ENCODE results near the gene SMS.

SMS gene

DNA sequence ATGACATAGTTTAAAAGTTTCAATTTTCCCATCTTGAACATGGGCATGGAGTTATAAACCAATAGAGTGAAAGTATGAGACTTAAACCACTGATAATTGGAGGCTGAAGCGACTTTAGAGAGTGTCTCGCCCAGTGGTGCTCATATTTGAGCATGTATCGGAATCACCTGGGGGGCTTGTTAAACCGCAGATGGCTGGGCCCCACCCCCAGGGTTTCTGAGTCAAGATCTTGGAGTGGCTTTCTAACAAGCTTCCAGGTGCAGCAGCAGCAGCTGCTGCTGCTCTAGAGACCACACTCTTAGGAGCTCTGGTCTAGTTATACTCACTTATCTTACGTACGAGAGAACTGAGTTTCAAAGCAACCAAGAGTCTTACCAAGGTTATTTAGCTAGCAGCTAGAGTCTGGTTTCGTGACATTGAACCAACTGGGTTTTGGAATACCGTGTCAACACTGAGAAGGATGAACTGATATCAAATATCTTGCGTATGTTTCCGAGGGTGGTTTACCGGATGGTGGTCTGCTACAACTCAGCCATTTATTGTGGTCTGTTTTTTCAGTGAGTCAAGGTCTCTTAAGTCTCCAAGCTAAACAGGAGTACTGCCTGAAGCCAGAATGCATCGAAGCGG is 97.5 kb downstream of the SMS start:
- no peak for DNase-seq (ENCODE audit: low read depth in 3 of 3)

GRCh38 chrX:22039541-22039940 is 99.0 kb downstream of the SMS start:
- DNase-seq (ENCODE audit: low read depth in 3 of 3), result no peak

DNA sequence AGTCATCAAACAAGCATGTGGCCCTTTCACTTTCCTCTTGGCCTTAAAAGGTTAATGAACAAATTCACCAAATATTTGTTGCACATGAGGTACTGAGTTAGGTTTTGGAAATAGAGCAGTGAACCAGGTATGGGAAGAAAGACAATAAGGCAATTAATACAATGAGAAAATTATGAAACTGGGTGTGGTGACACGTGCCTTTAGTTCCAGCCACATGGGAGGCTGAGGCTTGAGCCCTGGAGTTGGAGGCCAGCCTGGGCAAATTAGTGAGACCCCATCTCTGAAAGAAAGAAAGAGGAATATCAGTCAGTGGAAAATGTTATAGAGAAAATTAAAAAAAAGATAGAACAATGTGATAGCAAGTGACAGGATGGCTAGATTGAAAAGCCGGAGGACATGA is 99.7 kb downstream of the SMS start:
- DNase-seq (ENCODE audit: low read depth in 3 of 3), result no peak

- DNase-seq (ENCODE audit: low read depth in 3 of 3), result no peak
These were observed 101.5 kb downstream of the SMS start for GRCh38 chrX:22041907-22042530.

DNA sequence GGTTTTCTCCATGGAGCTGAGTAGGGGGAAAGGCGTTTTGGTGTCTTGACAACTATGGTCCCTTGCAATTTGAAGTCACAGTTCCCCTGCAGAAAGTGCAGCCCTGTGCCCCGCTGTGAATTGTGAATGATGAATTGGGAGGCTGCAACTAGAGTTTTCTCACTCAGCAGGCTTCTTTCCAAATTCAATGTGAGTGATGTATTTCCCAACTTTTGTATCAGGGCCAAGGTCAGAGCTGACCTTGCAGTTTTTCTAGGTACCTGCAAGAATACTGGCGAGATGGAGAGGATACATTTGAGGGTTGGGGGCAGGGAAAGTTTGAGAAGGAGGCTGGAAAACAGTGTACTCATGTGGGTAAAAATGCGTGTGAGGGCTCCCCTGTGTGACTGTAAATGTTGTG is 103.4 kb downstream of the SMS start:
- DNase-seq (ENCODE audit: low read depth in 3 of 3), result no peak

All from stimulated activated CD4-positive, alpha-beta T cell treated with anti-CD3 and anti-CD28 coated beads, TNF-alpha, amount 100 ng/mL, for 48 hours (primary cell).